ENCODE data around the gene ENTPD2.
A peak's percentile ranks its signal among the peaks of the same experiment; 100 is the strongest.

ENTPD2 gene

GRCh38 chr9:137053944-137054931 is at the start of gene ENTPD2:
Gene ENTPD2 (minus strand): TSS chr9:137054061. CDS start chr9:137053997, 64 bp downstream.
- Histone ChIP-seq H3K27ac (ENCODE audit: low read depth, low read length) (no peak within 1 kb of the TSS), H3K4me1 (ENCODE audit: insufficient read depth, low read length) (peaks cover 21% of the 10 kb centered on the region), H3K4me3 (ENCODE audit: low read depth in 1 of 2, low read length in 2 of 2) (peak within 1 kb of the TSS in 1 of 2 donors; percentile 21), H3K9me3 (ENCODE audit: low read length) (no peaks in the 10 kb centered on the region), H3K9ac (ENCODE audit: low read length) (no peak within 1 kb of the TSS), H3K36me3 (ENCODE audit: insufficient read depth, low read length) (no peaks in the 10 kb centered on the region), H3K27me3 (ENCODE audit: control insufficient read depth in 1 of 2, insufficient read depth in 2 of 2, low read length in 2 of 2) (peaks cover 5 to 54% of the 10 kb centered on the region in 2 donors)

- no peak overlapping the region for H3K4me3 ChIP-seq (ENCODE audit: low read depth in 1 of 2, low read length in 2 of 2)
- H3K27ac ChIP-seq (ENCODE audit: low read depth, low read length): no peak overlapping the region
- no peak overlapping the region for H3K9ac ChIP-seq (ENCODE audit: low read length)
- H3K4me1 ChIP-seq (ENCODE audit: insufficient read depth, low read length): no peaks in the 10 kb centered on the region
- no peaks in the 10 kb centered on the region for H3K9me3 ChIP-seq (ENCODE audit: low read length)
- no peaks in the 10 kb centered on the region for H3K27me3 ChIP-seq (ENCODE audit: control insufficient read depth in 1 of 2, insufficient read depth in 2 of 2, low read length in 2 of 2)
- peaks cover 51% of the 10 kb centered on the region for H3K36me3 ChIP-seq (ENCODE audit: insufficient read depth, low read length)
These were observed 49.5 kb upstream of the ENTPD2 start for GRCh38 chr9:137103206-137103999.

GRCh38 chr9:137099231-137099630 is 45.4 kb upstream of the ENTPD2 start:
- Histone ChIP-seq H3K27me3 (ENCODE audit: control insufficient read depth in 1 of 2, insufficient read depth in 2 of 2, low read length in 2 of 2) (no peaks in the 10 kb centered on the region), H3K4me1 (ENCODE audit: insufficient read depth, low read length) (no peaks in the 10 kb centered on the region), H3K4me3 (ENCODE audit: low read depth in 1 of 2, low read length in 2 of 2) (no peak overlapping the region), H3K36me3 (ENCODE audit: insufficient read depth, low read length) (peaks cover 58% of the 10 kb centered on the region), H3K9ac (ENCODE audit: low read length) (no peak overlapping the region), H3K9me3 (ENCODE audit: low read length) (no peaks in the 10 kb centered on the region), H3K27ac (ENCODE audit: low read depth, low read length) (no peak overlapping the region)

GRCh38 chr9:137097761-137098462 is 44.1 kb upstream of the ENTPD2 start:
- H3K4me3 ChIP-seq (ENCODE audit: low read depth in 1 of 2, low read length in 2 of 2): no peak overlapping the region
- H3K36me3 ChIP-seq (ENCODE audit: insufficient read depth, low read length): peaks cover 46% of the 10 kb centered on the region
- no peak overlapping the region for H3K27ac ChIP-seq (ENCODE audit: low read depth, low read length)
- no peaks in the 10 kb centered on the region for H3K4me1 ChIP-seq (ENCODE audit: insufficient read depth, low read length)
- H3K9me3 ChIP-seq (ENCODE audit: low read length): no peaks in the 10 kb centered on the region
- H3K9ac ChIP-seq (ENCODE audit: low read length): no peak overlapping the region
- no peaks in the 10 kb centered on the region for H3K27me3 ChIP-seq (ENCODE audit: control insufficient read depth in 1 of 2, insufficient read depth in 2 of 2, low read length in 2 of 2)

GRCh38 chr9:137096785-137097546 is 43.1 kb upstream of the ENTPD2 start:
- Histone ChIP-seq H3K27me3 (ENCODE audit: control insufficient read depth in 1 of 2, insufficient read depth in 2 of 2, low read length in 2 of 2) (no peaks in the 10 kb centered on the region), H3K9ac (ENCODE audit: low read length) (no peak overlapping the region), H3K4me1 (ENCODE audit: insufficient read depth, low read length) (no peaks in the 10 kb centered on the region), H3K27ac (ENCODE audit: low read depth, low read length) (no peak overlapping the region), H3K9me3 (ENCODE audit: low read length) (no peaks in the 10 kb centered on the region), H3K4me3 (ENCODE audit: low read depth in 1 of 2, low read length in 2 of 2) (no peak overlapping the region), H3K36me3 (ENCODE audit: insufficient read depth, low read length) (peaks cover 37% of the 10 kb centered on the region)

- no peak overlapping the region for H3K4me3 ChIP-seq (ENCODE audit: low read depth in 1 of 2, low read length in 2 of 2)
- H3K9ac ChIP-seq (ENCODE audit: low read length): no peak overlapping the region
- H3K4me1 ChIP-seq (ENCODE audit: insufficient read depth, low read length): no peaks in the 10 kb centered on the region
- H3K27me3 ChIP-seq (ENCODE audit: control insufficient read depth in 1 of 2, insufficient read depth in 2 of 2, low read length in 2 of 2): no peaks in the 10 kb centered on the region
- H3K36me3 ChIP-seq (ENCODE audit: insufficient read depth, low read length): peaks cover 26% of the 10 kb centered on the region
- H3K9me3 ChIP-seq (ENCODE audit: low read length): no peaks in the 10 kb centered on the region
- no peak overlapping the region for H3K27ac ChIP-seq (ENCODE audit: low read depth, low read length)
These were observed 42.0 kb upstream of the ENTPD2 start for GRCh38 chr9:137095664-137096517.

GRCh38 chr9:137089232-137089947 is 35.5 kb upstream of the ENTPD2 start:
- H3K4me1 ChIP-seq (ENCODE audit: insufficient read depth, low read length): peaks cover 19% of the 10 kb centered on the region
- peaks cover 8% of the 10 kb centered on the region for H3K36me3 ChIP-seq (ENCODE audit: insufficient read depth, low read length)
- no peak overlapping the region for H3K9ac ChIP-seq (ENCODE audit: low read length)
- no peaks in the 10 kb centered on the region for H3K9me3 ChIP-seq (ENCODE audit: low read length)
- H3K27me3 ChIP-seq (ENCODE audit: control insufficient read depth in 1 of 2, insufficient read depth in 2 of 2, low read length in 2 of 2): no peaks in the 10 kb centered on the region
- H3K27ac ChIP-seq (ENCODE audit: low read depth, low read length): no peak overlapping the region
- H3K4me3 ChIP-seq (ENCODE audit: low read depth in 1 of 2, low read length in 2 of 2): no peak overlapping the region

- no peaks in the 10 kb centered on the region for H3K9me3 ChIP-seq (ENCODE audit: low read length)
- no peaks in the 10 kb centered on the region for H3K27me3 ChIP-seq (ENCODE audit: control insufficient read depth in 1 of 2, insufficient read depth in 2 of 2, low read length in 2 of 2)
- H3K4me1 ChIP-seq (ENCODE audit: insufficient read depth, low read length): peaks cover 19% of the 10 kb centered on the region
- no peak overlapping the region for H3K27ac ChIP-seq (ENCODE audit: low read depth, low read length)
- peak overlapping the region in 1 of 2 donors; percentile 81 for H3K4me3 ChIP-seq (ENCODE audit: low read depth in 1 of 2, low read length in 2 of 2)
- no peak overlapping the region for H3K9ac ChIP-seq (ENCODE audit: low read length)
- peaks cover 8% of the 10 kb centered on the region for H3K36me3 ChIP-seq (ENCODE audit: insufficient read depth, low read length)
These were observed 34.3 kb upstream of the ENTPD2 start for GRCh38 chr9:137088121-137088520.

- H3K4me1 ChIP-seq (ENCODE audit: insufficient read depth, low read length): peaks cover 19% of the 10 kb centered on the region
- peaks cover 8% of the 10 kb centered on the region for H3K36me3 ChIP-seq (ENCODE audit: insufficient read depth, low read length)
- peak overlapping the region; percentile 54 to 81 for H3K4me3 ChIP-seq (ENCODE audit: low read depth in 1 of 2, low read length in 2 of 2)
- H3K9ac ChIP-seq (ENCODE audit: low read length): peak overlapping the region; percentile 61
- peak overlapping the region; percentile 75 for H3K27ac ChIP-seq (ENCODE audit: low read depth, low read length)
- no peaks in the 10 kb centered on the region for H3K27me3 ChIP-seq (ENCODE audit: control insufficient read depth in 1 of 2, insufficient read depth in 2 of 2, low read length in 2 of 2)
- no peaks in the 10 kb centered on the region for H3K9me3 ChIP-seq (ENCODE audit: low read length)
These were observed 33.6 kb upstream of the ENTPD2 start for GRCh38 chr9:137087409-137087925.
